HepG2 (cell line): Measurements from ENCODE around the gene PTCD1. TPM values are rescaled to one million over a fixed set of nuclear protein-coding genes. Genes with fewer than 3 reads are reported as not detected.

Source experiments
- ATAC-seq: fragments of 200-7000 bp; cut with Tn5 transposase; 3 replicates; pipeline ENCODE4 v1.9.1; 2020; ENCODE audit warnings: mild to moderate bottlenecking, moderate library complexity
- BruUV-seq: library from RNA; stranded (reverse); fragments of 400-500 nt; replicated peaks from 2 replicates; lab custom pipeline; 2021; lab: Mats Ljungman, UMichigan
- CTCF ChIA-PET: fragments of 300-600 bp; formaldehyde crosslinking; extraction: SDS; loops from one replicate; lab custom pipeline; 2021; ENCODE audit warnings: low total read pairs, inconsistent platforms, low intra/inter-chr PET ratio; lab: Yijun Ruan, JAX
- POLR2A ChIA-PET: fragments of 350-600 bp; sonication (Branson Sonifier 250); formaldehyde crosslinking; loops from one replicate; lab custom pipeline; 2020; ENCODE audit warnings: antibody characterized with exemption, inconsistent platforms; lab: Yijun Ruan, JAX
- DNase-seq: peaks from one replicate; pipeline ENCODE4 v3.0.0-alpha.2; 2015; ENCODE audit warnings: low spot score
- FAIRE-seq: peaks from 3 replicates; lab custom pipeline; 2011; peaks lifted over from hg19 to GRCh38; lab: Jason Lieb, UNC
- H2AFZ ChIP-seq: one replicate; pipeline ENCODE4 v1.6.1; 2011; ENCODE audit warnings: low read length, inconsistent platforms
- H3K27ac ChIP-seq: fragments of 300-600 bp; 3 replicates; pipeline ENCODE4 v1.8.0; 2011; ENCODE audit warnings: mixed run types, mild to moderate bottlenecking, mixed read lengths, low read length, inconsistent platforms; ENCODE audit not compliant: insufficient read depth; ENCODE audit errors: extremely low read length
- H3K27me3 ChIP-seq, 2 experiments: fragments of 200-600 bp in 1 of 2; 2 replicates in 1 of 2; 3 replicates in 1 of 2; pipeline versions ENCODE4 v1.6.0 to v1.8.0; 2011; ENCODE audit warnings: low read length in 2 of 2, mild to moderate bottlenecking in 2 of 2, moderate library complexity in 2 of 2, inconsistent platforms in 1 of 2; ENCODE audit not compliant: insufficient read depth in 2 of 2, control insufficient read depth in 1 of 2
- H3K36me3 ChIP-seq, 2 experiments: fragments of 200-600 bp in 1 of 2; replicated peaks in 1 of 2; 2 replicates in 1 of 2; 3 replicates in 1 of 2; pipeline versions ENCODE4 v1.5.1 to v1.8.0; 2011; ENCODE audit warnings: low read length in 2 of 2, inconsistent platforms in 1 of 2; ENCODE audit not compliant: insufficient read depth in 2 of 2, control insufficient read depth in 1 of 2
- H3K4me1 ChIP-seq: 2 replicates; pipeline ENCODE4 v1.5.1; 2012; ENCODE audit warnings: low read length, inconsistent platforms; ENCODE audit not compliant: insufficient read depth
- H3K4me2 ChIP-seq: 2 replicates; pipeline ENCODE4 v1.6.0; 2011; ENCODE audit warnings: low read depth, low read length, inconsistent platforms
- H3K4me3 ChIP-seq, 3 experiments: fragments of 200-600 bp in 1 of 3; sonication (generic), shearing (Covaris generic) in 1 of 3; replicated peaks in 1 of 3; 2 replicates each; pipeline ENCODE4 v1.5.1; 2011 to 2016; ENCODE audit warnings: low read length in 3 of 3, inconsistent platforms in 2 of 3, low read depth in 2 of 3, mild to moderate bottlenecking in 2 of 3, control low read depth in 1 of 3, mixed read lengths in 1 of 3; ENCODE audit not compliant: insufficient read depth in 1 of 3
- H3K79me2 ChIP-seq: one replicate; pipeline ENCODE4 v1.6.1; 2011; ENCODE audit warnings: low read length, inconsistent platforms; ENCODE audit not compliant: insufficient read depth
- H3K9ac ChIP-seq: 2 replicates; pipeline ENCODE4 v1.6.0; 2011; ENCODE audit warnings: mild to moderate bottlenecking, low read depth, low read length, inconsistent platforms; ENCODE audit not compliant: insufficient read depth
- H3K9me3 ChIP-seq: 2 replicates; pipeline ENCODE4 v1.5.1; 2012; ENCODE audit warnings: mild to moderate bottlenecking, low read length
- H4K20me1 ChIP-seq: 2 replicates; pipeline ENCODE4 v1.6.0; 2011; ENCODE audit warnings: inconsistent platforms, mild to moderate bottlenecking, low read length, moderate library complexity; ENCODE audit not compliant: insufficient read depth
- CC2D1A ChIP-seq: sonication (generic); formaldehyde crosslinking; IDR thresholded peaks from 2 replicates; pipeline ENCODE4 v1.8.1; 2023; ENCODE audit warnings: mild to moderate bottlenecking, missing genetic modification reagents
- HES4 ChIP-seq: sonication (generic); formaldehyde crosslinking; IDR thresholded peaks from 2 replicates; pipeline ENCODE4 v1.9.0; 2021; ENCODE audit warnings: mild to moderate bottlenecking, missing genetic modification reagents, borderline replicate concordance
- JUND ChIP-seq: sonication (generic); formaldehyde crosslinking; IDR thresholded peaks from 2 replicates; pipeline ENCODE4 v1.8.0; 2022; ENCODE audit warnings: mild to moderate bottlenecking, missing genetic modification reagents
- KMT2B ChIP-seq: IDR thresholded peaks from 2 replicates; pipeline ENCODE4 v1.6.1; 2016; ENCODE audit warnings: missing genetic modification reagents, missing compliant biosample characterization
- MAFK ChIP-seq, 2 experiments: IDR thresholded peaks in 1 of 2; conservative IDR thresholded peaks in 1 of 2; 2 replicates each; pipeline ENCODE4 v1.6.1; 2011; ENCODE audit warnings: improper control_type of control experiment in 2 of 2, low read length in 2 of 2
- TBX2 ChIP-seq: sonication (generic); formaldehyde crosslinking; IDR thresholded peaks from 2 replicates; pipeline ENCODE4 v1.5.0; 2020; ENCODE audit warnings: missing genetic modification reagents, mild to moderate bottlenecking, borderline replicate concordance
- ZNF121 ChIP-seq: sonication (generic); formaldehyde crosslinking; IDR thresholded peaks from 2 replicates; pipeline ENCODE4 v1.5.0; 2020; ENCODE audit warnings: mild to moderate bottlenecking, missing genetic modification reagents
- ZNF234 ChIP-seq: sonication (generic); formaldehyde crosslinking; conservative IDR thresholded peaks from 2 replicates; pipeline ENCODE4 v1.5.1; 2020; ENCODE audit warnings: mild to moderate bottlenecking, missing genetic modification reagents
- ZNF367 ChIP-seq: sonication (generic); formaldehyde crosslinking; IDR thresholded peaks from 2 replicates; pipeline ENCODE4 v1.4.0; 2020; ENCODE audit warnings: missing genetic modification reagents, borderline replicate concordance
- ZNF430 ChIP-seq: sonication (generic); formaldehyde crosslinking; IDR thresholded peaks from 2 replicates; pipeline ENCODE4 v1.9.0; 2021; ENCODE audit warnings: mild to moderate bottlenecking, missing genetic modification reagents
- ZNF564 ChIP-seq: sonication (generic); formaldehyde crosslinking; IDR thresholded peaks from 2 replicates; pipeline ENCODE4 v1.8.1; 2023; ENCODE audit warnings: mild to moderate bottlenecking, missing genetic modification reagents
- ZNF567 ChIP-seq: sonication (generic); formaldehyde crosslinking; IDR thresholded peaks from 2 replicates; pipeline ENCODE4 v1.8.1; 2023; ENCODE audit warnings: mild to moderate bottlenecking, missing genetic modification reagents, borderline replicate concordance
- ZNF737 ChIP-seq: sonication (generic); formaldehyde crosslinking; IDR thresholded peaks from 2 replicates; pipeline ENCODE4 v1.5.0; 2020; ENCODE audit warnings: missing genetic modification reagents, mild to moderate bottlenecking, borderline replicate concordance
- ZNF773 ChIP-seq: sonication (generic); formaldehyde crosslinking; IDR thresholded peaks from 2 replicates; pipeline ENCODE4 v1.4.0; 2020; ENCODE audit warnings: missing genetic modification reagents, borderline replicate concordance
- ZNF780A ChIP-seq: sonication (generic); formaldehyde crosslinking; IDR thresholded peaks from 2 replicates; pipeline ENCODE4 v1.8.0; 2022; ENCODE audit warnings: mild to moderate bottlenecking, missing genetic modification reagents, moderate library complexity
- ZSCAN29 ChIP-seq: sonication (generic); formaldehyde crosslinking; conservative IDR thresholded peaks from 2 replicates; pipeline ENCODE4 v1.4.0; 2020; ENCODE audit warnings: mild to moderate bottlenecking, missing genetic modification reagents
- WGBS: methylation state at CpG from one replicate; pipeline ENCODE4 v1.1.6; 2017; ENCODE audit warnings: low lambda C conversion rate; 5-methylcytosine and 5-hydroxymethylcytosine counted together
- in situ Hi-C: cut with HindIII; loops from 2 replicates; pipeline ENCODE4 v1.10.0; 2017; ENCODE audit warnings: low pct_unique_long_range_greater_than_20kb; ENCODE audit not compliant: extremely low pct_ligation_motif_present
- intact Hi-C: fragments of 100-400 bp; cut with micrococcal nuclease; formaldehyde crosslinking; loops from one replicate; pipeline ENCODE4 v1.10.0; 2022; ENCODE audit not compliant: unreplicated experiment
- polyA plus RNA-seq, 8 experiments: library from polyadenylated mRNA; depleted of rRNA in 3 of 8; stranded (reverse) in 7 of 8; unstranded in 1 of 8; fragments of >200 nt; fragmentation: Illumina TruSeq in 4 of 8; extraction: Trizol in 4 of 8; gene quantifications; 2 replicates each; pipeline versions ENCODE4 v1.2.1 to v1.2.3, GENCODE V29; 2011 to 2016; ENCODE audit warnings: low read depth in 4 of 8, missing spikeins in 1 of 8, mixed read lengths in 1 of 8; ENCODE audit not compliant: insufficient read depth in 1 of 8
- total RNA-seq, 5 experiments: library from RNA; depleted of rRNA; stranded (reverse); fragments of >200 nt; fragmentation: Illumina TruSeq; extraction: Trizol; gene quantifications; 2 replicates each; pipeline ENCODE4 v1.2.3, GENCODE V29; 2016; ENCODE audit warnings: low read depth in 1 of 5
- TF ChIP-seq, protein P1 (sequence below): sonication (generic); formaldehyde crosslinking; IDR thresholded peaks from 2 replicates; pipeline ENCODE4 v1.4.0; 2020; ENCODE audit warnings: missing genetic modification reagents, borderline replicate concordance
- TF ChIP-seq, protein P2 (sequence below): sonication (generic); formaldehyde crosslinking; IDR thresholded peaks from 2 replicates; pipeline ENCODE4 v1.5.0; 2020; ENCODE audit warnings: mild to moderate bottlenecking, missing genetic modification reagents, borderline replicate concordance

The PTCD1 gene
- total and polyA plus RNA-seq, 2 of the 13 experiments (the other 11 are each of a cell fraction or from before 2014, with no cell fraction given) = 3.0 to 8.4 TPM

DNA sequence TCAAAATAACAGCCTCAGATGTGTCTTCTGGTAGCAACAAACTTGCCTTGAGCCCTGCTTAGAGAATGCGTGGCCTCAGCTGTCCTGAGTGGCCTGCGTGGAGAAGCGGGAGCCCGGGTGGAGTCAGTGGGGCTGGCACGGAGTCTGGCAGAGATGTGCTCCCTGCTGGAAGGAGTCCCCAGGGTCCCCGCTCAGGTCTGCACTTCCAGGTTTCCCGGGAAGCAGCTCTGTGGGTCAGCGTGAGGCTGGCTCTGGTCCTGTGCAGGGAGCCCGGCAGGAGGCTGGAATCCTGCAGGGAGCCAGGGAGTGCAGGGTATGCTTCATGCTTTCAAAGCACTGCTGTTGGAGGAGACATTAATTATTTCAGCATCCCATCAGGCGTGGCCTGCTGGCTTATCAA, 10.3 kb upstream of the PTCD1 start (continued):
- TF ChIP-seq ZNF121 (CRISPR knock-in tag) (no peak), ZNF773 (CRISPR knock-in tag) (no peak), MAFK (conservative IDR thresholded peaks at IDR 0.05 in 1 of 2, IDR thresholded peaks at IDR 0.05 in 1 of 2; ENCODE audit: low read length in 2 of 2) (no peak), CC2D1A (CRISPR knock-in tag) (no peak), ZNF567 (CRISPR knock-in tag) (no peak)
- TF ChIP-seq, protein P1, sequence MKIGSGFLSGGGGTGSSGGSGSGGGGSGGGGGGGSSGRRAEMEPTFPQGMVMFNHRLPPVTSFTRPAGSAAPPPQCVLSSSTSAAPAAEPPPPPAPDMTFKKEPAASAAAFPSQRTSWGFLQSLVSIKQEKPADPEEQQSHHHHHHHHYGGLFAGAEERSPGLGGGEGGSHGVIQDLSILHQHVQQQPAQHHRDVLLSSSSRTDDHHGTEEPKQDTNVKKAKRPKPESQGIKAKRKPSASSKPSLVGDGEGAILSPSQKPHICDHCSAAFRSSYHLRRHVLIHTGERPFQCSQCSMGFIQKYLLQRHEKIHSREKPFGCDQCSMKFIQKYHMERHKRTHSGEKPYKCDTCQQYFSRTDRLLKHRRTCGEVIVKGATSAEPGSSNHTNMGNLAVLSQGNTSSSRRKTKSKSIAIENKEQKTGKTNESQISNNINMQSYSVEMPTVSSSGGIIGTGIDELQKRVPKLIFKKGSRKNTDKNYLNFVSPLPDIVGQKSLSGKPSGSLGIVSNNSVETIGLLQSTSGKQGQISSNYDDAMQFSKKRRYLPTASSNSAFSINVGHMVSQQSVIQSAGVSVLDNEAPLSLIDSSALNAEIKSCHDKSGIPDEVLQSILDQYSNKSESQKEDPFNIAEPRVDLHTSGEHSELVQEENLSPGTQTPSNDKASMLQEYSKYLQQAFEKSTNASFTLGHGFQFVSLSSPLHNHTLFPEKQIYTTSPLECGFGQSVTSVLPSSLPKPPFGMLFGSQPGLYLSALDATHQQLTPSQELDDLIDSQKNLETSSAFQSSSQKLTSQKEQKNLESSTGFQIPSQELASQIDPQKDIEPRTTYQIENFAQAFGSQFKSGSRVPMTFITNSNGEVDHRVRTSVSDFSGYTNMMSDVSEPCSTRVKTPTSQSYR (CRISPR knock-in tag) = no peak

DNA sequence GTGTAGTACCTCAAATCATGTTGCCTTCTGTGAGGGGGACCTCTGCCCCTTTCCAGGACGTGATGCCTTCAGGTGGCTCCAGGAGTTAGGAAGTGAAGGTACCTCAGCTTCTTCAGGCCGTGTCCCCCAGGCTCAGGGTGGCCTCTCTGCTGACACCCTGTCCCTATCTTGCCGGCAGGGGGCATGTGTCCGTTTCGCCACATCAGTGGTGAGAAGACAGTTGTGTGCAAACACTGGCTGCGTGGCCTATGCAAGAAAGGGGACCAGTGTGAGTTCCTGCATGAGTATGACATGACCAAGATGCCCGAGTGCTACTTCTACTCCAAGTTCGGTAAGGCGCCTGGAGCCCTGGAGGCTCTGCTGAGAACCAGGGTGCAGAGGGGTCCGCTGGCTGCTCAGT, 9.3 kb upstream of the PTCD1 start:
- BruUV-seq = no TSS peak
- peak; percentile 51 for DNase-seq
- Histone ChIP-seq H3K36me3 (peaks cover 32 to 84% of the 10 kb centered on the region in 2 experiments), H2AFZ (no peak overlapping the region), H3K4me2 (no peak overlapping the region), H3K79me2 (no peaks in the 10 kb centered on the region), H3K27ac (no peak overlapping the region), H3K9me3 (no peaks in the 10 kb centered on the region), H3K9ac (no peak overlapping the region), H3K4me3 (no peak overlapping the region), H3K4me1 (no peaks in the 10 kb centered on the region), H3K27me3 (no peaks in the 10 kb centered on the region), H4K20me1 (peaks cover 2% of the 10 kb centered on the region; the same call in 1 of the 2 replicates)
- intact Hi-C loops = no loop called here
- POLR2A ChIA-PET = interaction anchor here (0.7 to 1.5 kb wide), 2 partner anchors 9 to 45 kb away, joined by 3 to 4 read pairs; partner anchors contain the start of genes CPSF4 and PTCD1
- peak; percentile 60 for FAIRE-seq
- 62% methylated on average over 7 of the region's 10 CpGs for WGBS
- in situ Hi-C loops = no loop called here
- ATAC-seq = peak; percentile 82
- CTCF ChIA-PET = no interaction called here
- TF ChIP-seq ZSCAN29 = no peak
- no peak for TF ChIP-seq ZNF430 (CRISPR knock-in tag)
- no peak for TF ChIP-seq ZNF234 (CRISPR knock-in tag)
- TF ChIP-seq, protein P2, sequence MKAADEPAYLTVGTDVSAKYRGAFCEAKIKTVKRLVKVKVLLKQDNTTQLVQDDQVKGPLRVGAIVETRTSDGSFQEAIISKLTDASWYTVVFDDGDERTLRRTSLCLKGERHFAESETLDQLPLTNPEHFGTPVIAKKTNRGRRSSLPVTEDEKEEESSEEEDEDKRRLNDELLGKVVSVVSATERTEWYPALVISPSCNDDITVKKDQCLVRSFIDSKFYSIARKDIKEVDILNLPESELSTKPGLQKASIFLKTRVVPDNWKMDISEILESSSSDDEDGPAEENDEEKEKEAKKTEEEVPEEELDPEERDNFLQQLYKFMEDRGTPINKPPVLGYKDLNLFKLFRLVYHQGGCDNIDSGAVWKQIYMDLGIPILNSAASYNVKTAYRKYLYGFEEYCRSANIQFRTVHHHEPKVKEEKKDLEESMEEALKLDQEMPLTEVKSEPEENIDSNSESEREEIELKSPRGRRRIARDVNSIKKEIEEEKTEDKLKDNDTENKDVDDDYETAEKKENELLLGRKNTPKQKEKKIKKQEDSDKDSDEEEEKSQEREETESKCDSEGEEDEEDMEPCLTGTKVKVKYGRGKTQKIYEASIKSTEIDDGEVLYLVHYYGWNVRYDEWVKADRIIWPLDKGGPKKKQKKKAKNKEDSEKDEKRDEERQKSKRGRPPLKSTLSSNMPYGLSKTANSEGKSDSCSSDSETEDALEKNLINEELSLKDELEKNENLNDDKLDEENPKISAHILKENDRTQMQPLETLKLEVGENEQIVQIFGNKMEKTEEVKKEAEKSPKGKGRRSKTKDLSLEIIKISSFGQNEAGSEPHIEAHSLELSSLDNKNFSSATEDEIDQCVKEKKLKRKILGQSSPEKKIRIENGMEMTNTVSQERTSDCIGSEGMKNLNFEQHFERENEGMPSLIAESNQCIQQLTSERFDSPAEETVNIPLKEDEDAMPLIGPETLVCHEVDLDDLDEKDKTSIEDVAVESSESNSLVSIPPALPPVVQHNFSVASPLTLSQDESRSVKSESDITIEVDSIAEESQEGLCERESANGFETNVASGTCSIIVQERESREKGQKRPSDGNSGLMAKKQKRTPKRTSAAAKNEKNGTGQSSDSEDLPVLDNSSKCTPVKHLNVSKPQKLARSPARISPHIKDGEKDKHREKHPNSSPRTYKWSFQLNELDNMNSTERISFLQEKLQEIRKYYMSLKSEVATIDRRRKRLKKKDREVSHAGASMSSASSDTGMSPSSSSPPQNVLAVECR = peak; percentile 35; the same call in 1 of the 2 replicates
- no peak for TF ChIP-seq ZNF367 (CRISPR knock-in tag)
- no peak for TF ChIP-seq TBX2
- no peak for TF ChIP-seq KMT2B (CRISPR knock-in tag)
- TF ChIP-seq HES4 (CRISPR knock-in tag) = no peak
- TF ChIP-seq JUND (CRISPR knock-in tag) = no peak
- no peak for TF ChIP-seq ZNF564 (CRISPR knock-in tag)
- no peak for TF ChIP-seq ZNF780A (CRISPR knock-in tag)
- TF ChIP-seq ZNF737 (CRISPR knock-in tag) = no peak
